Activated CD4-positive, alpha-beta T cell treated with anti-CD3 and anti-CD28 coated beads, Interleukin-2, amount 10 ng/mL, durations not matched to agents 24 days and 14 days (primary cell): ENCODE measurements around the gene HDAC5. TPM values are rescaled to one million over a fixed set of nuclear protein-coding genes. Genes with fewer than 3 reads are reported as not detected.
"Not testable (repeated sequence)": the region's sequence is repeated elsewhere in the genome, so short reads cannot be mapped to it uniquely, and the experiment has no call there.

Experiments
- DNase-seq: peaks from one replicate; pipeline ENCODE4 v3.0.0; 2022
- H3K27ac Mint-ChIP-seq: one replicate; pipeline ENCODE4 v1.8.0; 2022; ENCODE audit warnings: mild to moderate bottlenecking, mixed read lengths
- H3K27me3 Mint-ChIP-seq: one replicate; pipeline ENCODE4 v1.8.0; 2022; ENCODE audit warnings: mixed read lengths
- H3K36me3 Mint-ChIP-seq: one replicate; pipeline ENCODE4 v1.8.0; 2022; ENCODE audit warnings: low read depth, mild to moderate bottlenecking, mixed read lengths
- H3K4me1 Mint-ChIP-seq: one replicate; pipeline ENCODE4 v1.8.0; 2021; ENCODE audit warnings: mixed read lengths
- H3K4me3 Mint-ChIP-seq: one replicate; pipeline ENCODE4 v1.8.0; 2022; ENCODE audit warnings: mild to moderate bottlenecking, moderate library complexity, mixed read lengths
- H3K9me3 Mint-ChIP-seq: one replicate; pipeline ENCODE4 v1.8.0; 2021; ENCODE audit warnings: mixed read lengths
- intact Hi-C: fragments of 100-400 bp; cut with micrococcal nuclease; formaldehyde crosslinking; loops from one replicate; pipeline ENCODE4 v1.15.1; 2023
- total RNA-seq: library from RNA; stranded (reverse); gene quantifications from 2 replicates; pipeline ENCODE4 v1.2.3, GENCODE V29; 2022

HDAC5 gene
- total RNA-seq, 1 donor from 2014 or later: 16.1 TPM

DNA sequence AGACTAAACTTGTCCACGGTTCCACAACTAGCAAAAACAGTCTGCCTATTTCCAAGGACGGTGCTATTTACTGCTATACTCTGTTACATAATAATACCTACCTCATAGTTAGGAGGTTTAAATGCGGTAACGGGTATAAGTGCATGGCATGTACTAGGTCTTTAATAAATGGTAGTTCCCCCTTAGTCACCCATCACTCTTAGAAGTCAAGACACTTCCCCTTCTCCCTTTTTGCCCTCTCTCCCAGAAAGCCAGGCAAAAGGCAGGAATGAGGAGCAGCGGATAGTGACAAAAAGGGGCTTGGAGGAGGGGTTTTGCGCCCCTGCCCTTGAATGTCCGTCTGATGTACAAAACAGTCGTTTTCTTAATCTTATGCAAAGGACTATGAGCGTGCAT lies 55.9 kb downstream of the HDAC5 start:
- intact Hi-C loops: loop anchor here (2.0 kb wide), 1 partner anchor 257 kb away; the partner anchor contains the start of gene SLC25A39
- Mint-ChIP-seq H3K9me3 (no peaks in the 10 kb centered on the region), H3K4me1 (peaks cover 40% of the 10 kb centered on the region), H3K4me3 (no peak overlapping the region), H3K27ac (no peak overlapping the region), H3K36me3 (peaks cover 26% of the 10 kb centered on the region), H3K27me3 (no peaks in the 10 kb centered on the region)
- DNase-seq: no peak

DNA sequence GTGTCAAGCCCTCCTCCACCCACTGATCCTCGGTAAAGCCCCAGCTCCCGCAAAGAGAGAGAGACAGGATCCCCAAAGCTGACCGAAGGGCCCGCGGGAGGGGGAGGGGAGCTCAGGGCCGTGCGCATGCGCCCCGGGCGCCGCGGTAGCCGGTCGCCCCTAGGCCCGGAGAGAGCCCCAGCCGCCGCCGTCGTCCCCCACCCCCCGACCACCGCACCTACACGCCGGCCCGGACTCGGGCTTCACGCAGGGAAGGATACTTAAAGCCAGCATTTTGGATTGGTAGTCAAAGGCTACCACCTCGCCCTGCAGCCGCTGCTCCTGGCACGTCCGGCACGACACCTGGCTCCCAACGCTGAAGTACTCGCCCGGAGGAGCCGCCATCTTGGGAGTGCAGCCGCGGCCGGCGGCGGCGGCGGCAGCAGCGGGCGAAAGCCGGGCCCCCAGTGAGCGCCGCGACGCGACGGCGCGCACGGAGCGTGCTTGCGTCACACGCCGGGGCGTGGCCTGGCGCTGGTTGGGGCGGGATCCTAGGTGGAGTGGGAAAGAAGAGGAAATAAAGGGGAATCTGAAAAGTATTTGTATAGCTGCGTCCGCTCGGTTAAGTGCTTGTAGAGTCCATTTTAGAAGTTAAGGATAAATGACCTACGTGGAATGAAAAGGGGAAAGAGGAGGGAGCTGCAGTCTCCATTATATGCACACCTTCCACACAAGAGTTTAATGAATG lies 57.1 kb downstream of the HDAC5 start, which contains the start of gene LSM12:
Gene LSM12 (minus strand): TSS at position 468 of the 727 bp plus-strand sequence. CDS start 84 bp downstream, at position 384.
- Mint-ChIP-seq H3K27me3 (no peaks in the 10 kb centered on the region), H3K9me3 (no peaks in the 10 kb centered on the region), H3K36me3 (peaks cover 34% of the 10 kb centered on the region), H3K4me3 (peak within 1 kb of the TSS; percentile 93), H3K4me1 (peaks cover 37% of the 10 kb centered on the region), H3K27ac (peak within 1 kb of the TSS; percentile 97)
- intact Hi-C loops: loop anchor here (2.0 kb wide), 1 partner anchor 258 kb away; the partner anchor contains the start of gene SLC25A39
- DNase-seq: peak; percentile 99

- H3K36me3 Mint-ChIP-seq: peaks cover 37% of the 10 kb centered on the region
- H3K4me3 Mint-ChIP-seq: peak overlapping the region; percentile 93
- H3K27ac Mint-ChIP-seq: peak overlapping the region; percentile 97
- H3K9me3 Mint-ChIP-seq: no peaks in the 10 kb centered on the region
- peaks cover 35% of the 10 kb centered on the region for H3K4me1 Mint-ChIP-seq
- peak; percentile 75 for DNase-seq
- intact Hi-C loops: loop anchor here (2.0 kb wide), 1 partner anchor 259 kb away; the partner anchor contains the start of gene SLC25A39
- H3K27me3 Mint-ChIP-seq: no peaks in the 10 kb centered on the region
These were observed 57.7 kb downstream of the HDAC5 start for GRCh38 chr17:44065668-44066203.

DNA sequence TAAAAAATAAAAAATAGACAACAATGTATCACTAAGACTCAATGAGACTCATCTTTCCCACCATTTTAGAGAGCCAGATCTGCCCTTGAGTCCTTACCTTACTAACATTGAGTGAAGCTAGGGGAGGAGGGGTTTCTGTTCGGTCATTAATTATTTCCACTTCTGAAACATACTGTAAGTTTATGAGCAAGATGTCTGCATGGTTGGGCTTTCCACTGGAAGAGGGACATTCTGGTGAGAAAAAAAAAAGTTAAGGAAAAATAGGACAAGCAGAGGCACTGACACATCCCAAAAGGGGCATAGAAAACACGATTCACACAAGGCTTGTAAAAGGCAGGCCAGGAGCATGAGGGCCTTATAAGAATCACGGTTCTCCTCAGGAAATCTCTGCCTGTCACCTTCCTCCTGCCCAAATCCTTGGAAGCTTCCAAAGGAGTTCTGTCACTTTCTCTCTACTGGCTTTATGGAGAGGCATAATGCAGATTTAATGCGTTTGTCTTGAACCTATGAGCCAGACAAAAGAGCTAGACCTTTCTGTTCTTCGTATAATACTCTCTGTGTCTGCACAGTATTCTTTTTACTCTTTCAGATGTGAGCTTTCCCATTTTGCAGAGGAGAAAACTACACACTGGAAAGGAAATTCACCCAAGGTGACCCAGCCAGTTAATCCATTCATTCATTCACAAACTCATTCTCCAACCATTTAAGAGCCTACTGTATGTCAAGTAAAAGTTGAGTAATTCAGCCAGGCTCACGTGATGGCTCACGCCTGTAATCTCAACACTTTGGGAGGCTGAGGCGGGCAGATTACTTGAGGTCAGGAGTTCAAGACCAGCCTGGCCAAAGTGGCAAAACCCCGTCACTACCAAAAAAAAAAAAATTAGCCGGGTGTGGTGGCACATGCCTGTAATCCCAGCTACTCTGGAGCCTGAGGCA lies 59.5 kb downstream of the HDAC5 start:
- peaks cover 41% of the 10 kb centered on the region for H3K4me1 Mint-ChIP-seq
- peaks cover 53% of the 10 kb centered on the region for H3K36me3 Mint-ChIP-seq

DNA sequence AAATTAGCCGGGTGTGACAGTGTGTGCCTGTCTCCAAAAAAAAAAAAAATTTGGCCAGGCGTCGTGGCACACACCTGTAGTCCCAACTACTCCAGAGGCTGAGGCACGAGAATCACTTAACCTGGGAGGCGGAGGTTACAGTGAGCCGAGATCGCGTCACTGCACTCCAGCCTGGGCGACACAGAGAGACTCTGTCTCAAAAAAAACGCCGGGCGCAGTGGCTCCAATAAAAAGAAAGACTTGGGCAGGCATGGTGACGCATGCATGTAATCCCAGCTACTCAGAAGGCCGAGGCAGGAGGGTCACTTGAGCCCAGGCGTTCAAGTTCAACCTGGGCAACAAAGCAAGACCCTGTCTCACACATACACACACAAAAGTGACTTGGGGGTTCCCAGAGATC lies 60.6 kb downstream of the HDAC5 start:
- no peak for DNase-seq
- Mint-ChIP-seq H3K36me3 (peaks cover 62% of the 10 kb centered on the region), H3K9me3 (no peaks in the 10 kb centered on the region), H3K4me3 (no peak overlapping the region), H3K27ac (no peak overlapping the region), H3K4me1 (peaks cover 39% of the 10 kb centered on the region), H3K27me3 (no peaks in the 10 kb centered on the region)
- intact Hi-C loops: no loop called here

More for the DNA sequence above, 59.5 kb downstream of the HDAC5 start:
- H3K4me3 Mint-ChIP-seq: peak overlapping the region; percentile 51
- H3K9me3 Mint-ChIP-seq: no peaks in the 10 kb centered on the region
- H3K27me3 Mint-ChIP-seq: no peaks in the 10 kb centered on the region
- H3K27ac Mint-ChIP-seq: no peak overlapping the region
- intact Hi-C loops: no loop called here
- DNase-seq: no peak

DNA sequence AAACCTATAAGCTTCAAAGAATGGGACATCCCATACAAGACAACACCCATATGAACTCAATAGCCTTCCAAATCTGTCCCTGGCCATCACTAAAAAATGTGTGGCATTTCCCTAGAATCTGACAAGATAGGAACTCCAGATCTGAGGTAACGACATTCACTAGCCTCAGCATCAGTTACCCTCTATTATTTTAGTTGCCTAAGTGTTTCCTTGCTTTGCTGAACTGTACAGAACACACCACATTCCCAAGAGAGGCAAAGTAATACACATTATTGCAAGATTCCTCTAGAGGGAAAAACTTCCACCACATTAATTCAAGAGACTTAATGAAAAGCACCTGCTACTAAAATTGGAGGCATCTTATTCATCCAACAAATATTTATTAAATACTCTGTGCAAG lies 62.0 kb downstream of the HDAC5 start:
- Mint-ChIP-seq H3K36me3 (peaks cover 64% of the 10 kb centered on the region), H3K27me3 (no peaks in the 10 kb centered on the region), H3K27ac (no peak overlapping the region), H3K9me3 (no peaks in the 10 kb centered on the region), H3K4me3 (no peak overlapping the region), H3K4me1 (peaks cover 33% of the 10 kb centered on the region)
- intact Hi-C loops: no loop called here
- no peak for DNase-seq

GRCh38 chr17:44059101-44059892 lies 64.1 kb downstream of the HDAC5 start:
- peaks cover 62% of the 10 kb centered on the region for H3K36me3 Mint-ChIP-seq
- no peak overlapping the region for H3K27ac Mint-ChIP-seq
- peaks cover 29% of the 10 kb centered on the region for H3K4me1 Mint-ChIP-seq
- no peak for DNase-seq
- H3K27me3 Mint-ChIP-seq: no peaks in the 10 kb centered on the region
- H3K9me3 Mint-ChIP-seq: no peaks in the 10 kb centered on the region
- intact Hi-C loops: no loop called here
- no peak overlapping the region for H3K4me3 Mint-ChIP-seq

DNA sequence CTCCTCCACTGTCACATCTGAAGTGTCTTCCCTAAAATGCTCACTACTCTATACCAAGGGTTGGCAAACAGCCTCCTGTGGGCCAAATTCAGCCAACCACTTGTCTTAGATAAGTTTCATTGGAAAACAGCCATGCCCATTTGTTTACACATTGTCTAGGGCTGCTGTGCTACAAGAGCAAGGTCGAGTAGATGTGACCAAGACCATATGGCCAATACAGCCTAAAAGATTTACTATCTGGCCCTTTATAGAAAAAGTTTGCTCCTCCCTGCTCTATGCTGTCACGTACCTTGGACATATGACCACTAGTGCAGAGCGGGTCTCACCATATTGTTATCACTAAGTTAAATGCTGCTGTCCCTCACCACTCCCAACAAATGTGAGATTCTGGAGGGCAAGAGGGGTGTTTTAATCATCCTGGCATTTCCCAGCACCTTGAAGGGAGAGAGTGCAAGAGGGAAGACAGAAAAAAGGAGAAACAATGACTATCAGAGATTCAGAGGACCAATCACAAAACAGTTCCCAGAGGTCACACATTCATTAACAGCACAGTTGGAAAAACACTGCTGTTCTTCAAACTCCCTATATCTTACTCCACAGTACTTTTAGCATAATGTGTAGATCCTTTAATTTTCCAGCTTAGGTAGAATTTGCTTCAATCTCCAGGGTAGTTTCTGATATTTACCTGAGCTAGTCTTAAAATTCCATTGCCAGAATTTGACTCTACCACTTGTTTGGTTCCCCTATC lies 70.1 kb downstream of the HDAC5 start:
- H3K4me1 Mint-ChIP-seq: peaks cover 5% of the 10 kb centered on the region
- DNase-seq: no peak
- no peak overlapping the region for H3K4me3 Mint-ChIP-seq
- no peaks in the 10 kb centered on the region for H3K9me3 Mint-ChIP-seq
- H3K27me3 Mint-ChIP-seq: no peaks in the 10 kb centered on the region
- peaks cover 53% of the 10 kb centered on the region for H3K36me3 Mint-ChIP-seq
- no peak overlapping the region for H3K27ac Mint-ChIP-seq
- intact Hi-C loops: no loop called here

GRCh38 chr17:44049294-44050060 lies 74.0 kb downstream of the HDAC5 start:
- intact Hi-C loops: no loop called here
- H3K4me3 Mint-ChIP-seq: no peak overlapping the region
- no peak overlapping the region for H3K27ac Mint-ChIP-seq
- peaks cover 4% of the 10 kb centered on the region for H3K4me1 Mint-ChIP-seq
- no peaks in the 10 kb centered on the region for H3K9me3 Mint-ChIP-seq
- no peaks in the 10 kb centered on the region for H3K27me3 Mint-ChIP-seq
- peaks cover 58% of the 10 kb centered on the region for H3K36me3 Mint-ChIP-seq
- no peak for DNase-seq

DNA sequence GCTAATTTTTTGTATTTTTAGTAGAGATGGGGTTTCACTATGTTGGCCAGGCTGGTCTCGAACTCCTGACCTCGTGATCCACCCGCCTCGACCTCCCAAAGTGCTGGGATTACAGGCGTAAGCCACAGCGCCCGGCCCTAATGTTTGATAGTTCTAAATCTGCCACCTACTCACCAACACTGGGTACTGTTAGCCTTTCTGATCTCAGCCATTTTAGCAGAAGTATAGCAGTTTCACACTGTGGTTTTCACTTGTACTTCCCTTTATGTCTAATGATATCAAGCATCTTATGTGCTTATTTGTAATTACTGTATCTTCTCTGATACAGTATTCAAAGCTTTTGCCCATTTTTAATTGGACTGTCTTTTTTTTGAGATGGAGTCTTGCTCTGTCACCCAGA lies 76.5 kb downstream of the HDAC5 start:
- H3K4me1 Mint-ChIP-seq, DNase-seq, H3K4me3 Mint-ChIP-seq, H3K27me3 Mint-ChIP-seq, H3K9me3 Mint-ChIP-seq, intact Hi-C loops, H3K27ac Mint-ChIP-seq: not testable (repeated sequence)
- peaks cover 48% of the 10 kb centered on the region for H3K36me3 Mint-ChIP-seq

DNA sequence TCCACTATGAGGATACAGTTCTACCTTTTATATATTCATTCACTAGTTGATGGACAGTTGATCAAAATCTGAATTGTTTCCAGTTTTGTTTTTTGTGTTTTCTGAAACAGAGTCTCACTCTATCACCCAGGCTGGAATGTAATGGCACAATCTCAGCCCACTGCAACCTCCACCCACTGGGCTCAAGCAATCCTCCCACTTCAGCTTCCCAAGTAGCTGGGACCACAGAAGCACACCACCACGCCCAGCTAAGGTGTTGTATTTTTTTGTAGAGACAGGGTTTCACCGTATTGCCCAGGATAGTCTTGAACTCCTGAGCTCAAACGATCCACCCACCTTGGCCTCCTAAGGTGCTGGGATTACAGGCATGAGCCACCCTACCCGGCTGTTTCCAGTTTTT lies 78.0 kb downstream of the HDAC5 start:
- Mint-ChIP-seq H3K27me3 (no peaks in the 10 kb centered on the region), H3K27ac (no peak overlapping the region), H3K9me3 (no peaks in the 10 kb centered on the region), H3K36me3 (peaks cover 45% of the 10 kb centered on the region), H3K4me3 (no peak overlapping the region), H3K4me1 (peaks cover 13% of the 10 kb centered on the region)
- DNase-seq: no peak
- intact Hi-C loops: no loop called here

DNA sequence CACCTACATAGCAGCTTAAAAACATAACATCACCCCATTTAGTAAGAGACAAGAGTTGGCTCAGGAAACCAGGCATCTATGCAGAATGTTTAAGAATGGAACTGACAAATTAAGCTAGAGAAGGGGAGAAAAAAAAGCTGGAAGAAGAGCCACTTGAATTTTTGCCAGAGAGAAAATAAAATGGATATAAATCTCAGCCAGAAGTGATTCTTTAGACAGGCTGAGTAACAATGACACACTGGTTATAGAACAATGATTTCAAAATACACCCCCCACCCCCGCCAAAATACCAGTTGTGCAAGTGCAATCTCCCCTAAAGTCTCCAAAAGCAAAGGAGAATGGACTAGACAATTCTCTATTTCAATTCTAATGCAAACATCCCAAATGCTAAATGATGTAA lies 79.4 kb downstream of the HDAC5 start:
- no peak for DNase-seq
- no peak overlapping the region for H3K27ac Mint-ChIP-seq
- intact Hi-C loops: loop anchor here (5.0 kb wide), 2 partner anchors 37 to 102 kb away; partner anchors contain the start of gene PPY
- no peaks in the 10 kb centered on the region for H3K27me3 Mint-ChIP-seq
- no peaks in the 10 kb centered on the region for H3K9me3 Mint-ChIP-seq
- H3K36me3 Mint-ChIP-seq: peaks cover 41% of the 10 kb centered on the region
- peaks cover 23% of the 10 kb centered on the region for H3K4me1 Mint-ChIP-seq
- H3K4me3 Mint-ChIP-seq: no peak overlapping the region
